K562 (cell line): ENCODE results near the gene CD55. TPM values are rescaled to one million over a fixed set of nuclear protein-coding genes. Genes with fewer than 3 reads are reported as not detected.

Experiments used
- BDP1 ChIP-seq: IDR thresholded peaks from 3 replicates; pipeline ENCODE4 v1.6.1; 2011; ENCODE audit not compliant: insufficient read length, insufficient read depth
- CTBP1 ChIP-seq: fragments of 450-650 bp; IDR thresholded peaks from 2 replicates; pipeline ENCODE4 v1.6.1; 2016; ENCODE audit warnings: borderline replicate concordance
- DPF2 ChIP-seq: fragments of 450-650 bp; IDR thresholded peaks from 2 replicates; pipeline ENCODE4 v1.6.1; 2016
- EP300 ChIP-seq: IDR thresholded peaks from 2 replicates; pipeline ENCODE4 v1.6.1; 2012; ENCODE audit warnings: low read length, improper control_type of control experiment
- GMEB1 ChIP-seq: fragments of 250-450 bp; sonication (Bioruptor Pico); IDR thresholded peaks from 2 replicates; pipeline ENCODE4 v1.4.0; 2020; ENCODE audit warnings: mild to moderate bottlenecking
- HBP1 ChIP-seq: fragments of 450-650 bp; formaldehyde crosslinking; IDR thresholded peaks from 2 replicates; pipeline ENCODE4 v1.4.0; 2022; ENCODE audit warnings: missing genetic modification characterization
- KAT8 ChIP-seq: fragments of 450-650 bp; IDR thresholded peaks from 2 replicates; pipeline ENCODE4 v1.6.1; 2016; ENCODE audit warnings: low read depth, mild to moderate bottlenecking
- L3MBTL2 ChIP-seq: fragments of 450-650 bp; IDR thresholded peaks from 2 replicates; pipeline ENCODE4 v1.6.1; 2016; ENCODE audit warnings: mild to moderate bottlenecking, moderate library complexity
- MAFF ChIP-seq: IDR thresholded peaks from 2 replicates; pipeline ENCODE4 v1.6.1; 2012; ENCODE audit warnings: low read length, improper control_type of control experiment
- MTA1 ChIP-seq: fragments of 450-650 bp; IDR thresholded peaks from 2 replicates; pipeline ENCODE4 v1.6.1; 2017; ENCODE audit warnings: borderline replicate concordance
- NFE2 ChIP-seq: IDR thresholded peaks from 2 replicates; pipeline ENCODE4 v1.6.1; 2014; ENCODE audit warnings: antibody characterized with exemption, low read depth
- NR2C2 ChIP-seq, 2 experiments: fragments of 200-800 bp in 1 of 2; sonication (Bioruptor generic) in 1 of 2; sonication (generic) in 1 of 2; formaldehyde crosslinking in 1 of 2; IDR thresholded peaks; 2 replicates each; pipeline versions ENCODE4 v1.6.1 to v1.8.0; 2016 to 2022; ENCODE audit warnings: mild to moderate bottlenecking in 1 of 2, missing compliant biosample characterization in 1 of 2, missing genetic modification characterization in 1 of 2, missing genetic modification reagents in 1 of 2
- OTX1 ChIP-seq: fragments of 450-650 bp; formaldehyde crosslinking; IDR thresholded peaks from 2 replicates; pipeline ENCODE4 v1.4.0; 2022; ENCODE audit warnings: mild to moderate bottlenecking
- PBX2 ChIP-seq, 2 experiments: IDR thresholded peaks in 1 of 2; conservative IDR thresholded peaks in 1 of 2; 2 replicates each; pipeline ENCODE4 v1.6.1; 2016; ENCODE audit warnings: low read depth in 2 of 2, mild to moderate bottlenecking in 1 of 2, missing compliant biosample characterization in 1 of 2, missing genetic modification characterization in 1 of 2, moderate library complexity in 1 of 2
- SIN3A ChIP-seq, 2 experiments: fragments of 150-350 bp in 1 of 2; IDR thresholded peaks; 2 replicates each; pipeline ENCODE4 v1.6.1; 2011 to 2016; ENCODE audit warnings: borderline replicate concordance in 2 of 2, low read depth in 2 of 2, low read length in 2 of 2, mild to moderate bottlenecking in 2 of 2, moderate library complexity in 2 of 2; ENCODE audit not compliant: control insufficient read depth in 1 of 2
- ZNF143 ChIP-seq: sonication (generic); formaldehyde crosslinking; IDR thresholded peaks from 2 replicates; pipeline ENCODE4 v1.9.0; 2022; ENCODE audit warnings: mild to moderate bottlenecking, missing genetic modification reagents
- ZNF311 ChIP-seq: fragments of 250-450 bp; sonication (Bioruptor Pico); IDR thresholded peaks from 2 replicates; pipeline ENCODE4 v1.4.0; 2020; ENCODE audit warnings: mild to moderate bottlenecking, moderate library complexity
- ZNF507 ChIP-seq: conservative IDR thresholded peaks from 2 replicates; pipeline ENCODE4 v1.6.1; 2017; ENCODE audit warnings: missing genetic modification characterization, missing compliant biosample characterization
- ZNF764 ChIP-seq: fragments of 250-450 bp; sonication (Bioruptor Pico); IDR thresholded peaks from 2 replicates; pipeline ENCODE4 v1.4.0; 2020; ENCODE audit warnings: low read depth, mild to moderate bottlenecking, moderate library complexity
- ZSCAN29 ChIP-seq: fragments of 450-650 bp; IDR thresholded peaks from 2 replicates; pipeline ENCODE4 v1.6.1; 2017
- polyA plus RNA-seq, 8 experiments: library from polyadenylated mRNA; depleted of rRNA in 4 of 8; stranded (reverse) in 5 of 8; unstranded in 3 of 8; fragments of >200 nt; fragmentation: Nextera tagmentation in 2 of 8; fragmentation: Illumina TruSeq in 1 of 8; extraction: Ambion mirVana in 2 of 8; extraction: Trizol in 1 of 8; gene quantifications; 2 replicates each; pipeline versions ENCODE4 v1.2.1 to v1.2.3, GENCODE V29; 2011 to 2014; ENCODE audit warnings: inconsistent platforms in 1 of 8, missing spikeins in 1 of 8
- total RNA-seq, 7 experiments: library from RNA; depleted of rRNA in 6 of 7; stranded (reverse); fragments of >200 nt in 6 of 7; fragmentation: Illumina TruSeq in 2 of 7; extraction: Trizol in 2 of 7; gene quantifications; 2 replicates each; pipeline versions ENCODE4 v1.2.1 to v1.2.3, GENCODE V29; 2011 to 2021; ENCODE audit warnings: low replicate concordance in 1 of 7
- TF ChIP-seq, protein P1 (sequence below): fragments of 450-650 bp; IDR thresholded peaks from 2 replicates; pipeline ENCODE4 v1.6.1; 2017; ENCODE audit warnings: antibody characterized with exemption

The CD55 gene
- total and polyA plus RNA-seq, 9 of the 15 experiments (the other 6 are each of a cell fraction or from before 2014, with no cell fraction given): 17.7 to 150 (median 97.0) TPM

DNA sequence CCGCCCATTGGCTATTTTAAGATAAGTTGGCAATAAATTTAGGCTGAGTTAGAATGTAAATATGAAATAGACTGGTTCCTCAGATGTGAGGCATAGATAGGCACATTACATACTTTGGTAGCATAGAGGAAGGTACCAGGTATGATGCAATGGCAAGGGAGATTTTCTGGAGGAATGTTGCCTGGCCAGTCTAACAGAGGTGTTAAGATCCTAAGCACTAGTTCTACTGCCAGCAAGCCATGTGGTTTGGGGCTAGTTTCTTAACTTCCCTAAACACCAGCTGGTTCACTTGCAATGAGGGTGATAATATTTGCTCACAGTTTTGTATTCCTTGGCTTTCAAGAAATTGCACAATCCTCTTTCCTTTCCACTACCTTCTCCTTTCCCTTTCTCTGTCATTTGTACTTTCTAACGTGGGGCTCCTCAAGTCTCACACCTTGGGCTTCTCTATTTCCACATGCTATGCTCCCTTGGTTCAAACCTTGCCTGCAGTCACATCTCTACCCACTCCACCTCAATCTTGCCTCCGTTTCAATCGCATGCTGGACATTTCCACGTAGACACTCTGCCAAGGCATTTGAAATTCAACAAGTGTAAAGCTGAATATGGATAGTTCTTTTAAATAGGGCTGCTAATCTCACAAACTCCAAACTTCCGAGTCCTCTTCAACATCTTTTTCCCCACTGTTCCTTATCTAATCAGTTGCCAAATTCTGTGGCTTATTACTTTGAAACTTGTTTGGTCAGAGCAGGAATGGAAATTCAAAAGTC lies 4.7 kb upstream of the CD55 start (continued):
- TF ChIP-seq BDP1 (no peak), OTX1 (CRISPR knock-in tag) (peak; percentile 85), ZNF311 (CRISPR knock-in tag) (peak; percentile 55; the same call in 1 of the 2 replicates), NR2C2 (CRISPR knock-in tag; IDR thresholded peaks at IDR 0.05) (0 out of 2 replicates have a peak, but pooled peaks have one; percentile 31), NR2C2 (tag; IDR thresholded peaks at IDR 0.05) (no peak; the same call in 1 of the 2 replicates), GMEB1 (no peak), EP300 (peak; percentile 80), ZSCAN29 (no peak), NFE2 (no peak), KAT8 (no peak), SIN3A (IDR thresholded peaks at IDR 0.05; ENCODE audit: borderline replicate concordance in 2 of 2, control insufficient read depth in 1 of 2, low read depth in 2 of 2, low read length in 2 of 2) (peak in 1 of 2 experiments; percentile 46; a peak in 1 of 4 replicates), CTBP1 (peak; percentile 59; the same call in 1 of the 2 replicates), DPF2 (peak; percentile 79), HBP1 (CRISPR knock-in tag) (peak; percentile 87), ZNF507 (tag) (no peak), MAFF (no peak), ZNF764 (no peak; the same call in 1 of the 2 replicates), ZNF143 (CRISPR knock-in tag) (no peak), PBX2 (CRISPR knock-in tag; IDR thresholded peaks at IDR 0.05; ENCODE audit: low read depth) (no peak), PBX2 (tag; conservative IDR thresholded peaks at IDR 0.05; ENCODE audit: low read depth) (no peak), MTA1 (no peak; the same call in 1 of the 2 replicates), L3MBTL2 (peak; percentile 97)
- TF ChIP-seq, protein P1, sequence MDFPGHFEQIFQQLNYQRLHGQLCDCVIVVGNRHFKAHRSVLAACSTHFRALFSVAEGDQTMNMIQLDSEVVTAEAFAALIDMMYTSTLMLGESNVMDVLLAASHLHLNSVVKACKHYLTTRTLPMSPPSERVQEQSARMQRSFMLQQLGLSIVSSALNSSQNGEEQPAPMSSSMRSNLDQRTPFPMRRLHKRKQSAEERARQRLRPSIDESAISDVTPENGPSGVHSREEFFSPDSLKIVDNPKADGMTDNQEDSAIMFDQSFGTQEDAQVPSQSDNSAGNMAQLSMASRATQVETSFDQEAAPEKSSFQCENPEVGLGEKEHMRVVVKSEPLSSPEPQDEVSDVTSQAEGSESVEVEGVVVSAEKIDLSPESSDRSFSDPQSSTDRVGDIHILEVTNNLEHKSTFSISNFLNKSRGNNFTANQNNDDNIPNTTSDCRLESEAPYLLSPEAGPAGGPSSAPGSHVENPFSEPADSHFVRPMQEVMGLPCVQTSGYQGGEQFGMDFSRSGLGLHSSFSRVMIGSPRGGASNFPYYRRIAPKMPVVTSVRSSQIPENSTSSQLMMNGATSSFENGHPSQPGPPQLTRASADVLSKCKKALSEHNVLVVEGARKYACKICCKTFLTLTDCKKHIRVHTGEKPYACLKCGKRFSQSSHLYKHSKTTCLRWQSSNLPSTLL: no peak
